HEK293 (cell line): ENCODE measurements around the gene RGL3.

Experiments used
- AEBP2 ChIP-seq: fragments of 450-650 bp; formaldehyde crosslinking; IDR thresholded peaks from 2 replicates; pipeline ENCODE4 v1.5.1; 2016; ENCODE audit warnings: missing biosample characterization, missing genetic modification characterization, borderline replicate concordance
- BCL11B ChIP-seq: fragments of 450-650 bp; formaldehyde crosslinking; IDR thresholded peaks from 2 replicates; pipeline ENCODE4 v1.5.1; 2016; ENCODE audit warnings: low read depth, missing biosample characterization, missing genetic modification characterization
- HOXA7 ChIP-seq: sonication (generic); formaldehyde crosslinking; IDR thresholded peaks from 2 replicates; pipeline ENCODE4 v1.8.1; 2022; ENCODE audit warnings: missing genetic modification reagents, borderline replicate concordance
- MEIS1 ChIP-seq: sonication (generic); formaldehyde crosslinking; IDR thresholded peaks from 2 replicates; pipeline ENCODE4 v1.8.1; 2022; ENCODE audit warnings: missing genetic modification reagents, mild to moderate bottlenecking, borderline replicate concordance
- PATZ1 ChIP-seq: fragments of 450-650 bp; formaldehyde crosslinking; IDR thresholded peaks from 2 replicates; pipeline ENCODE4 v1.5.1; 2016; ENCODE audit warnings: missing biosample characterization, missing genetic modification characterization
- PRDM2 ChIP-seq: fragments of 450-650 bp; formaldehyde crosslinking; IDR thresholded peaks from 2 replicates; pipeline ENCODE4 v1.5.1; 2016; ENCODE audit warnings: missing biosample characterization, missing genetic modification characterization, borderline replicate concordance
- SCRT2 ChIP-seq: fragments of 450-650 bp; formaldehyde crosslinking; IDR thresholded peaks from 2 replicates; pipeline ENCODE4 v1.5.1; 2016; ENCODE audit warnings: missing biosample characterization, missing genetic modification characterization
- TCF7L2 ChIP-seq: IDR thresholded peaks from 2 replicates; pipeline ENCODE4 v1.6.1; 2011; ENCODE audit warnings: low read depth, mild to moderate bottlenecking, inconsistent platforms, low read length, moderate library complexity, borderline replicate concordance
- TSHZ1 ChIP-seq: fragments of 450-650 bp; formaldehyde crosslinking; IDR thresholded peaks from 2 replicates; pipeline ENCODE4 v1.5.1; 2016; ENCODE audit warnings: missing biosample characterization, missing genetic modification characterization, borderline replicate concordance
- ZBTB10 ChIP-seq: fragments of 450-650 bp; formaldehyde crosslinking; IDR thresholded peaks from 2 replicates; pipeline ENCODE4 v1.5.1; 2016; ENCODE audit warnings: missing biosample characterization, missing genetic modification characterization
- ZBTB8A ChIP-seq: fragments of 450-650 bp; formaldehyde crosslinking; IDR thresholded peaks from 2 replicates; pipeline ENCODE4 v1.5.1; 2016; ENCODE audit warnings: missing biosample characterization, missing genetic modification characterization
- ZIC2 ChIP-seq: fragments of 450-650 bp; formaldehyde crosslinking; IDR thresholded peaks from 2 replicates; pipeline ENCODE4 v1.5.1; 2016; ENCODE audit warnings: missing biosample characterization, missing genetic modification characterization
- ZNF112 ChIP-seq: fragments of 450-650 bp; formaldehyde crosslinking; IDR thresholded peaks from 2 replicates; pipeline ENCODE4 v1.5.0; 2017; ENCODE audit warnings: missing biosample characterization, missing genetic modification characterization
- ZNF140 ChIP-seq: fragments of 450-650 bp; formaldehyde crosslinking; IDR thresholded peaks from 2 replicates; pipeline ENCODE4 v1.5.1; 2016; ENCODE audit warnings: missing biosample characterization, missing genetic modification characterization
- ZNF169 ChIP-seq: fragments of 450-650 bp; formaldehyde crosslinking; IDR thresholded peaks from 2 replicates; pipeline ENCODE4 v1.5.1; 2016; ENCODE audit warnings: missing biosample characterization, missing genetic modification characterization
- ZNF202 ChIP-seq: fragments of 450-650 bp; formaldehyde crosslinking; IDR thresholded peaks from 2 replicates; pipeline ENCODE4 v1.5.1; 2016; ENCODE audit warnings: missing biosample characterization, missing genetic modification characterization, borderline replicate concordance
- ZNF223 ChIP-seq: fragments of 450-650 bp; formaldehyde crosslinking; IDR thresholded peaks from 2 replicates; pipeline ENCODE4 v1.5.1; 2016; ENCODE audit warnings: missing biosample characterization, missing genetic modification characterization
- ZNF274 ChIP-seq, 2 experiments: fragments of 200-500 bp in 1 of 2; fragments of 450-650 bp in 1 of 2; sonication (Bioruptor generic) in 1 of 2; formaldehyde crosslinking in 1 of 2; IDR thresholded peaks; 2 replicates each; pipeline versions ENCODE4 v1.5.1 to v1.6.1; 2014 to 2016; ENCODE audit warnings: borderline replicate concordance in 1 of 2, inconsistent platforms in 1 of 2, low read length in 1 of 2, missing biosample characterization in 1 of 2, missing genetic modification characterization in 1 of 2
- ZNF292 ChIP-seq: fragments of 450-650 bp; formaldehyde crosslinking; IDR thresholded peaks from 2 replicates; pipeline ENCODE4 v1.5.1; 2016; ENCODE audit warnings: low read depth, missing biosample characterization, missing genetic modification characterization, borderline replicate concordance
- ZNF621 ChIP-seq: fragments of 450-650 bp; formaldehyde crosslinking; IDR thresholded peaks from 2 replicates; pipeline ENCODE4 v1.5.1; 2017; ENCODE audit warnings: missing biosample characterization, missing genetic modification characterization
- ZNF660 ChIP-seq: fragments of 450-650 bp; IDR thresholded peaks from 2 replicates; pipeline ENCODE4 v1.5.1; 2018; ENCODE audit warnings: missing biosample characterization, mild to moderate bottlenecking, missing genetic modification characterization
- ZSCAN23 ChIP-seq: fragments of 450-650 bp; formaldehyde crosslinking; IDR thresholded peaks from 2 replicates; pipeline ENCODE4 v1.5.1; 2016; ENCODE audit warnings: missing biosample characterization, missing genetic modification characterization

Gene RGL3

GRCh38 chr19:11378319-11379189 is 40.6 kb downstream of the RGL3 start (continued):
- TF ChIP-seq AEBP2 (tag by site-specific recombination) (no peak), TSHZ1 (tag by site-specific recombination) (no peak), ZSCAN23 (tag by site-specific recombination) (no peak), TCF7L2 (no peak), ZNF169 (no peak), PRDM2 (tag by site-specific recombination) (no peak), BCL11B (no peak), PATZ1 (tag by site-specific recombination) (peak; percentile 20; the same call in 1 of the 2 replicates), ZBTB8A (tag by site-specific recombination) (no peak), HOXA7 (CRISPR knock-in tag) (no peak), ZBTB10 (no peak), ZNF223 (tag by site-specific recombination) (no peak), MEIS1 (no peak), ZNF292 (no peak), SCRT2 (no peak), ZNF140 (tag by site-specific recombination) (no peak), ZIC2 (tag by site-specific recombination) (0 out of 2 replicates have a peak, but pooled peaks have one; percentile 11), ZNF660 (tag by site-specific recombination) (peak; percentile 83; the same call in 1 of the 2 replicates), ZNF621 (tag by site-specific recombination) (no peak), ZNF112 (tag by site-specific recombination) (no peak), ZNF274 (IDR thresholded peaks at IDR 0.05; ENCODE audit: low read length) (no peak), ZNF274 (tag by site-specific recombination; IDR thresholded peaks at IDR 0.05; ENCODE audit: borderline replicate concordance) (no peak), ZNF202 (tag by site-specific recombination) (no peak)
